Measurements from ENCODE around the gene TRPM7.
A peak's percentile ranks its signal among the peaks of the same experiment; 100 is the strongest.

Gene TRPM7

GRCh38 chr15:50563756-50564155 lies 122.8 kb downstream of the TRPM7 start:
- H3K36me3 Mint-ChIP-seq (ENCODE audit: low read depth) = peaks cover 26% of the 10 kb centered on the region

GRCh38 chr15:50562735-50563640 lies 123.6 kb downstream of the TRPM7 start:
- H3K36me3 Mint-ChIP-seq (ENCODE audit: low read depth) = peaks cover 23% of the 10 kb centered on the region
- H3K27ac Mint-ChIP-seq = peak overlapping the region; percentile 28
- H3K4me1 Mint-ChIP-seq (ENCODE audit: low read depth) = peaks cover 15% of the 10 kb centered on the region
- H3K9me3 Mint-ChIP-seq = no peaks in the 10 kb centered on the region
- peak overlapping the region; percentile 0 for H3K4me3 Mint-ChIP-seq
- H3K27me3 Mint-ChIP-seq (ENCODE audit: low read depth) = no peaks in the 10 kb centered on the region

More at GRCh38 chr15:50563756-50564155, 122.8 kb downstream of the TRPM7 start:
- Mint-ChIP-seq H3K4me3 (no peak overlapping the region), H3K9me3 (no peaks in the 10 kb centered on the region), H3K27me3 (ENCODE audit: low read depth) (no peaks in the 10 kb centered on the region), H3K27ac (peak overlapping the region; percentile 28), H3K4me1 (ENCODE audit: low read depth) (peaks cover 17% of the 10 kb centered on the region)

- Mint-ChIP-seq H3K36me3 (ENCODE audit: low read depth) (peaks cover 23% of the 10 kb centered on the region), H3K9me3 (no peaks in the 10 kb centered on the region), H3K27ac (no peak overlapping the region), H3K27me3 (ENCODE audit: low read depth) (no peaks in the 10 kb centered on the region), H3K4me1 (ENCODE audit: low read depth) (peaks cover 22% of the 10 kb centered on the region), H3K4me3 (no peak overlapping the region)
Measured at GRCh38 chr15:50558012-50558411, 128.6 kb downstream of the TRPM7 start.

GRCh38 chr15:50556642-50557371 lies 129.8 kb downstream of the TRPM7 start:
- Mint-ChIP-seq H3K4me3 (no peak overlapping the region), H3K27ac (peak overlapping the region; percentile 17)

GRCh38 chr15:50552238-50552637 lies 134.4 kb downstream of the TRPM7 start:
- no peak overlapping the region for H3K27ac Mint-ChIP-seq
- no peaks in the 10 kb centered on the region for H3K27me3 Mint-ChIP-seq (ENCODE audit: low read depth)
- H3K4me3 Mint-ChIP-seq = no peak overlapping the region
- peaks cover 13% of the 10 kb centered on the region for H3K4me1 Mint-ChIP-seq (ENCODE audit: low read depth)
- no peaks in the 10 kb centered on the region for H3K9me3 Mint-ChIP-seq
- H3K36me3 Mint-ChIP-seq (ENCODE audit: low read depth) = peaks cover 11% of the 10 kb centered on the region

More at GRCh38 chr15:50556642-50557371, 129.8 kb downstream of the TRPM7 start:
- Mint-ChIP-seq H3K9me3 (no peaks in the 10 kb centered on the region), H3K36me3 (ENCODE audit: low read depth) (peaks cover 18% of the 10 kb centered on the region), H3K4me1 (ENCODE audit: low read depth) (peaks cover 15% of the 10 kb centered on the region), H3K27me3 (ENCODE audit: low read depth) (no peaks in the 10 kb centered on the region)

GRCh38 chr15:50549326-50549725 lies 137.3 kb downstream of the TRPM7 start:
- Mint-ChIP-seq H3K9me3 (no peaks in the 10 kb centered on the region), H3K27ac (no peak overlapping the region), H3K36me3 (ENCODE audit: low read depth) (peaks cover 4% of the 10 kb centered on the region), H3K4me1 (ENCODE audit: low read depth) (no peaks in the 10 kb centered on the region), H3K27me3 (ENCODE audit: low read depth) (peaks cover 3% of the 10 kb centered on the region), H3K4me3 (no peak overlapping the region)

GRCh38 chr15:50546566-50546965 lies 140.0 kb downstream of the TRPM7 start, which contains the start of gene USP50:
USP50 (minus strand) TSS chr15:50546666; CDS start chr15:50546525, 141 bp downstream.
- Mint-ChIP-seq H3K4me1 (ENCODE audit: low read depth) (no peaks in the 10 kb centered on the region), H3K27me3 (ENCODE audit: low read depth) (peaks cover 3% of the 10 kb centered on the region), H3K27ac (no peak within 1 kb of the TSS), H3K4me3 (no peak within 1 kb of the TSS), H3K9me3 (no peaks in the 10 kb centered on the region), H3K36me3 (ENCODE audit: low read depth) (no peaks in the 10 kb centered on the region)

GRCh38 chr15:50544368-50544767 lies 142.2 kb downstream of the TRPM7 start:
- H3K36me3 Mint-ChIP-seq (ENCODE audit: low read depth) = no peaks in the 10 kb centered on the region
- H3K9me3 Mint-ChIP-seq = no peaks in the 10 kb centered on the region
- no peaks in the 10 kb centered on the region for H3K4me1 Mint-ChIP-seq (ENCODE audit: low read depth)
- H3K27me3 Mint-ChIP-seq (ENCODE audit: low read depth) = peaks cover 3% of the 10 kb centered on the region
- no peak overlapping the region for H3K4me3 Mint-ChIP-seq
- H3K27ac Mint-ChIP-seq = no peak overlapping the region

GRCh38 chr15:50543556-50543955 lies 143.0 kb downstream of the TRPM7 start:
- Mint-ChIP-seq H3K27me3 (ENCODE audit: low read depth) (peaks cover 3% of the 10 kb centered on the region), H3K4me3 (no peak overlapping the region), H3K4me1 (ENCODE audit: low read depth) (no peaks in the 10 kb centered on the region), H3K27ac (no peak overlapping the region), H3K36me3 (ENCODE audit: low read depth) (no peaks in the 10 kb centered on the region), H3K9me3 (no peaks in the 10 kb centered on the region)

- H3K4me1 Mint-ChIP-seq (ENCODE audit: low read depth) = no peaks in the 10 kb centered on the region
- no peak overlapping the region for H3K27ac Mint-ChIP-seq
- H3K27me3 Mint-ChIP-seq (ENCODE audit: low read depth) = peaks cover 3% of the 10 kb centered on the region
- H3K4me3 Mint-ChIP-seq = no peak overlapping the region
- no peaks in the 10 kb centered on the region for H3K36me3 Mint-ChIP-seq (ENCODE audit: low read depth)
- no peaks in the 10 kb centered on the region for H3K9me3 Mint-ChIP-seq
Measured at GRCh38 chr15:50542887-50543210, 143.7 kb downstream of the TRPM7 start.

- H3K4me3 Mint-ChIP-seq = no peak overlapping the region
- H3K9me3 Mint-ChIP-seq = no peaks in the 10 kb centered on the region
- no peaks in the 10 kb centered on the region for H3K4me1 Mint-ChIP-seq (ENCODE audit: low read depth)
- H3K27me3 Mint-ChIP-seq (ENCODE audit: low read depth) = no peaks in the 10 kb centered on the region
- H3K36me3 Mint-ChIP-seq (ENCODE audit: low read depth) = no peaks in the 10 kb centered on the region
- no peak overlapping the region for H3K27ac Mint-ChIP-seq
Measured at GRCh38 chr15:50531766-50532165, 154.8 kb downstream of the TRPM7 start.

GRCh38 chr15:50531163-50531562 lies 155.4 kb downstream of the TRPM7 start:
- Mint-ChIP-seq H3K9me3 (no peaks in the 10 kb centered on the region), H3K4me3 (no peak overlapping the region), H3K27me3 (ENCODE audit: low read depth) (no peaks in the 10 kb centered on the region), H3K4me1 (ENCODE audit: low read depth) (no peaks in the 10 kb centered on the region), H3K36me3 (ENCODE audit: low read depth) (no peaks in the 10 kb centered on the region), H3K27ac (no peak overlapping the region)

- Mint-ChIP-seq H3K27me3 (ENCODE audit: low read depth) (no peaks in the 10 kb centered on the region), H3K36me3 (ENCODE audit: low read depth) (no peaks in the 10 kb centered on the region), H3K9me3 (peaks cover 3% of the 10 kb centered on the region), H3K27ac (no peak overlapping the region), H3K4me3 (no peak overlapping the region), H3K4me1 (ENCODE audit: low read depth) (no peaks in the 10 kb centered on the region)
Measured at GRCh38 chr15:50523851-50524251, 162.7 kb downstream of the TRPM7 start.

GRCh38 chr15:50519740-50520425 lies 166.7 kb downstream of the TRPM7 start:
- Mint-ChIP-seq H3K27me3 (ENCODE audit: low read depth) (no peaks in the 10 kb centered on the region), H3K4me1 (ENCODE audit: low read depth) (no peaks in the 10 kb centered on the region), H3K27ac (no peak overlapping the region), H3K9me3 (peaks cover 3% of the 10 kb centered on the region), H3K4me3 (no peak overlapping the region), H3K36me3 (ENCODE audit: low read depth) (no peaks in the 10 kb centered on the region)

Measured in T-helper 1 cell treated with Interleukin-12 subunit alpha and Interleukin-12 subunit beta and Interleukin-4 antibody, amounts not matched to agents 30 μg/mL and 1 μg/mL, for 36 hours (primary cell).